Measurements from ENCODE around the gene SH3GL3.

DNA sequence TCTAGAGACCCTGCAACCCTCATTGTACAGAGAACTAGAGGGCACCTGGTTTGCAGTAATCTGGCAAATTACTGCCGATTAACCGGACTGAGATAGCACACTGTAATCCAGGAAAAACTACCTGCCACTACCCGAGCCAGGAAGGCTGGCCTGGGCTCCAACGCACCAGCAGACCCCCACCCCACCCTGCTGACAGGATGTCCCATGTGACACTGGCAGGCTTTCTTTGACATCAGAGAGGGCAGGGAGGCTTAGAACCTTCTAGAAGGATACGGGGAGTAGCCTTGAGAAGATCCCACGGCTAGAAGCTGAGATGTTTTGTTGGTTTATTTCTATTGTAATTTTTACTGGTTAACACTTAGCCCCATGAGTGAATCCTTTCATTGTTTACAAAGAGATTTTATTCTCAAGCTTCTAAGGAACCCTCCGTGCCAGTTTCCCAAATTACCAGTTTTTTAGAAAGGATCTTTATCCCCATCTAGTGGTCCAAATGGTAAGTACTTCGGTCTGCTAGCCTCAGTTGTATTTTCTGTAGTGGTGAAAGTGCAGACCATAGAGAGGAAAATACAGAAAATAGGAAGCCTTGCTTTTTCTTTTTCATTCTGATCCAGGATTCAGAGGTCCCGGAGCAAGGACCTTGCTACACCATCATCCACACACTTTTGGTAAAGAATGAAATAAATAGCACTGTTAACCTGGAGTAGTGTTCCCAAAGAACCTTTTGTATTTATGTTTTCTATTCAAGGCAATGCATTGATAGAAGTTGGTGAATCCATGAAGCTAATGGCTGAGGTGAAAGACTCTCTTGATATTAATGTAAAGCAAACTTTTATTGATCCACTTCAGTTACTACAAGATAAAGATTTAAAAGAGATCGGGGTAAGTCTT, 124.9 kb downstream of the SH3GL3 start:
- TF ChIP-seq TAF1 (IDR thresholded peaks at IDR 0.05; ENCODE audit: borderline replicate concordance, insufficient read depth, low read length) (no peak), SIN3A (IDR thresholded peaks at IDR 0.05; ENCODE audit: borderline replicate concordance, insufficient read depth, low read length) (no peak)

Data from PFSK-1 (cell line).